D721Med (cell line): ENCODE results near the gene BBX.

Experiments used
- DNase-seq: peaks from one replicate; pipeline ENCODE4 v3.0.0; 2011; ENCODE audit warnings: low spot score; ENCODE audit not compliant: insufficient read length
- FAIRE-seq: peaks from 2 replicates; lab custom pipeline; 2011; peaks lifted over from hg19 to GRCh38; lab: Jason Lieb, UNC
- CTCF ChIP-seq: IDR thresholded peaks from 2 replicates; pipeline ENCODE4 v1.5.1; 2012; ENCODE audit warnings: mild to moderate bottlenecking, control low read depth; ENCODE audit not compliant: insufficient read depth; ENCODE audit errors: missing control alignments

Gene BBX

DNA sequence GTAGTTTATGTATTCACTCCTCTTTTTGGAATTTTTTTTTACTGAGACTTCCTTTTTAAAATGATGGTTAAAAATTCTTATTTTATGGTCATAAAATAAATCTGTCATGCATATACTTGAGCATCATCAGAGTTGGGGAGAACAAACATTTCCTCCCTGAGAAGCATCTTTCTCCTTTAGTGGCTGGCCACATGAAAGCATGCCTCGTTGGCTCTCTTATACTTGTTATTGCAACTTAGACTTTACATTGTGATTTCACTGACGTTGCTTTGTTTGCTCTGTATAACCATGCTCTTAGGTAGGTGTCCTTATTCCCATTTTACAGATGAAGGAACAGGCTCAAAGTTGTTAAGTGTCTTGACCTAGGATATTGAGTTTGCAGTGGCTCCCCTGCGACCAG lies 18.1 kb downstream of the BBX start:
- DNase-seq (no peak), FAIRE-seq (no peak)
- no peak for TF ChIP-seq CTCF

- FAIRE-seq (no peak), DNase-seq (no peak)
- no peak for TF ChIP-seq CTCF
Observed at GRCh38 chr3:107542665-107543064, 19.9 kb downstream of the BBX start.

DNA sequence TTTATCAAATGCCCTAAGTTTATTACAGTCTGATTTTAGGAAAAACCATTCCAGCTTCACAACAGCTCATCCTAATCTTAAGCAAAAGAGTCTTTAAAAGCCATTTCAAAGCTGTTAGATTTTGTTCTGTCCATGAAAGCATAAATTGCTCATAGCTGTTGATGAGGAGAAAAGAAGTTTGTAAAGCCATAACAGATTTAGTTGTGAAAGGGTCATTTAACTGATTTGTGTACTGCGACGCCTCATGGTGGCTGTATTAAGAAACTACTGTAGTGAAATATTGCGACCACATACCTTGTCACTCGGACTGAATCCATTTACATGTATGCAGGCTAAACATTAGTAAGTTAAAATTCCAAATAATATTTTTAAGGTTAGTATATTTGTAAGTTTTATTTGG lies 20.9 kb downstream of the BBX start:
- TF ChIP-seq CTCF, result peak; percentile 57
- DNase-seq (no peak), FAIRE-seq (no peak)

- no peak for DNase-seq
Observed at GRCh38 chr3:107545680-107546120, 22.9 kb downstream of the BBX start.

GRCh38 chr3:107548601-107549000 lies 25.8 kb downstream of the BBX start:
- no peak for TF ChIP-seq CTCF
- FAIRE-seq (no peak), DNase-seq (no peak)

More at GRCh38 chr3:107545680-107546120, 22.9 kb downstream of the BBX start:
- TF ChIP-seq CTCF, result no peak
- FAIRE-seq, result no peak

DNA sequence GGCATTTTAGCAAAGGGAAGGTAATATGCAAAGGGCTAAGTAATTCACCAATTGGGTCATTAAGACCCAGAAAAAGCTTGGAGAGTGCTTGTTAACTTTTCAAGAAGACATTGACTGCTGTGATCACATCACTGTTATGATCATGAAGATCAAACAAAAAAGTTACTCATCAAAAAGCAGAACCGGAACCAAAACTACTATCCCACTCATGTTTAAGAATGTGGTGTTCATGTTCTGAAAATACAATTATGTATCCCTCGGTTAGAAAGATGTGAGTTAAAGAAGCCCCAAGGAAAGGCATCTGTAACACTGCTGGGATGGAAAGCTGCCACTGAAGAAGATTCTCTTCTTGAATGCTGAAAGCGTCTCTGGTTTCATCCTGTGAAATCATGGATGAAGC lies 32.6 kb downstream of the BBX start:
- no peak for FAIRE-seq
- no peak for DNase-seq
- TF ChIP-seq CTCF, result no peak

DNA sequence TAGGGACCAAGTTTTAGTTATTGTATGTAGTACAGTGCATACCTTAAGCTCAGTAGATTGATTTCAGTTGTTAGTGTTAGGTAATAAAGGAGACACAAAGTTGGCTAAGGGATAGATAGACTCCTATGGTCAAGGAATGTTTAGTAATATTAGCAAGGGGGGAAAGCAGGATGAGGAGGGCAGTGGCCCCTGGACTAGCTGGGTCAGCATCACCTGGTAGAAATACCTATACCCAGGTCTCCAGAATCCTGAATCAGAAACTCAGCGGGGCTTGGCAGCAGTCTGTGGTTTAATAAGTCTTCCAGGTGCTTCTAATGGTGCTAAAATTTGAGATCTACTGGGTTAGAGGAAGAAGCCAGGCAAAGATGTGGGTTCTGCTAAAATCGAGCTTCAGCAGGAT lies 35.0 kb downstream of the BBX start:
- DNase-seq (no peak), FAIRE-seq (no peak)
- TF ChIP-seq CTCF, result no peak
